H1 (cell line): Measurements from ENCODE around the gene LY6G6C. TPM values are rescaled to one million over a fixed set of nuclear protein-coding genes. Genes with fewer than 3 reads are reported as not detected.

Experiments used
- ASH2L ChIP-seq: fragments of 200-600, 300-600 bp; sonication (generic); IDR thresholded peaks from one replicate; pipeline ENCODE4 v1.7.1; 2017; ENCODE audit warnings: low read length
- EP300 ChIP-seq, 2 experiments: IDR thresholded peaks; 1 replicate in 1 of 2; 2 replicates in 1 of 2; pipeline ENCODE4 v1.6.1; 2011 to 2012; ENCODE audit warnings: low read depth in 2 of 2, low read length in 2 of 2, mild to moderate bottlenecking in 2 of 2, borderline replicate concordance in 1 of 2, inconsistent platforms in 1 of 2, moderate library complexity in 1 of 2
- HDAC2 ChIP-seq, 2 experiments: fragments of 300-600 bp in 1 of 2; sonication (generic) in 1 of 2; IDR thresholded peaks; 2 replicates each; pipeline ENCODE4 v1.6.1; 2011 to 2012; ENCODE audit warnings: low read depth in 2 of 2, low read length in 2 of 2, mild to moderate bottlenecking in 2 of 2, moderate library complexity in 2 of 2, borderline replicate concordance in 1 of 2, inconsistent platforms in 1 of 2
- JUND ChIP-seq: IDR thresholded peaks from 2 replicates; pipeline ENCODE4 v1.6.1; 2011; ENCODE audit warnings: mild to moderate bottlenecking, improper control_type of control experiment, low read length
- RBBP5 ChIP-seq: IDR thresholded peaks from 2 replicates; pipeline ENCODE4 v1.7.1; 2012; ENCODE audit warnings: low read depth, mild to moderate bottlenecking, inconsistent platforms, low read length, moderate library complexity, borderline replicate concordance
- RXRA ChIP-seq: IDR thresholded peaks from 2 replicates; pipeline ENCODE4 v1.6.1; 2011; ENCODE audit warnings: low read depth, mild to moderate bottlenecking, low read length, moderate library complexity; ENCODE audit not compliant: insufficient read depth
- SUZ12 ChIP-seq: fragments of 200-600 bp; sonication (generic); IDR thresholded peaks from 2 replicates; pipeline ENCODE4 v1.6.1; 2012; ENCODE audit warnings: mild to moderate bottlenecking, inconsistent platforms, low read length, moderate library complexity, mixed read lengths
- polyA plus RNA-seq, 7 experiments: library from polyadenylated mRNA; depleted of rRNA in 3 of 7; stranded (reverse) in 5 of 7; unstranded in 2 of 7; fragments of >200 nt in 5 of 7; fragments of 200-250 nt in 2 of 7; gene quantifications; 1 replicate in 5 of 7; 2 replicates in 1 of 7; 4 replicates in 1 of 7; pipeline versions ENCODE4 v1.2.1 to v1.2.3, GENCODE V29; 2011 to 2013; ENCODE audit warnings: missing spikeins in 2 of 7, mixed read lengths in 2 of 7
- total RNA-seq: library from RNA; stranded (reverse); fragmentation: NEBNext Ultra II Directional; extraction: Animal tissue kit (Norgen Biotek cat#: 25700); gene quantifications from 2 replicates; pipeline ENCODE4 v1.2.1, GENCODE V29; 2021

Gene LY6G6C
- total and polyA plus RNA-seq, 2 of the 8 experiments (the other 6 are each of a cell fraction or from before 2014, with no cell fraction given) = 0.23 TPM; not detected in 1

- TF ChIP-seq HDAC2 (IDR thresholded peaks at IDR 0.05; ENCODE audit: borderline replicate concordance in 1 of 2, low read depth in 2 of 2, low read length in 2 of 2) (no peak), RBBP5 (no peak), JUND (peak; percentile 39; the same call in 1 of the 2 replicates), SUZ12 (no peak), EP300 (IDR thresholded peaks at IDR 0.05; ENCODE audit: borderline replicate concordance in 1 of 2, low read depth in 2 of 2, low read length in 2 of 2) (peak in 1 of 2 experiments; percentile 94; a peak in 2 of 3 replicates), RXRA (no peak), ASH2L (no peak)
Observed at GRCh38 chr6:31763619-31763940, 42.0 kb upstream of the LY6G6C start (continued).
